Esophagus squamous epithelium (tissue), 4 donors: ENCODE data around the gene FCHSD1.

ENCODE experiments used
- CTCF ChIP-seq, 6 experiments: fragments of 450-650 bp in 4 of 6; fragments of 200-600 bp in 2 of 6; sonication (generic) in 2 of 6; IDR thresholded peaks; one replicate each; pipeline ENCODE4 v1.5.1; 2016 to 2019; ENCODE audit warnings: antibody characterized with exemption in 6 of 6, mild to moderate bottlenecking in 4 of 6, moderate library complexity in 4 of 6
- POLR2A ChIP-seq, 4 donors: fragments of 450-650 bp; IDR thresholded peaks; one replicate each; pipeline ENCODE4 v1.6.1; 2017; ENCODE audit warnings: antibody characterized with exemption in 4 of 4, mild to moderate bottlenecking in 4 of 4, moderate library complexity in 3 of 4

- no peak for TF ChIP-seq CTCF (IDR thresholded peaks at IDR 0.05)
- no peak for TF ChIP-seq POLR2A (IDR thresholded peaks at IDR 0.05)
These were observed 41.9 kb upstream of the FCHSD1 start for GRCh38 chr5:141692919-141693725.
